Hepatocyte (in vitro differentiated cells): ENCODE data around the gene NUPR1.

Source experiments
- EZH2 ChIP-seq: fragments of 200-600 bp; sonication (generic); IDR thresholded peaks from 2 replicates; pipeline ENCODE4 v1.6.1; 2016; ENCODE audit warnings: antibody characterized with exemption, mild to moderate bottlenecking, borderline replicate concordance
- EZH2phosphoT487 ChIP-seq: fragments of 200-600 bp; sonication (generic); IDR thresholded peaks from one replicate; pipeline ENCODE4 v1.6.1; 2018; ENCODE audit warnings: antibody characterized with exemption, mild to moderate bottlenecking, low read depth, moderate library complexity; ENCODE audit not compliant: unreplicated experiment, severe bottlenecking
- TF ChIP-seq, protein P1 (sequence below): fragments of 200-600 bp; sonication (generic); IDR thresholded peaks from 2 replicates; pipeline ENCODE4 v1.5.1; 2016; ENCODE audit warnings: antibody characterized with exemption, mild to moderate bottlenecking; ENCODE audit not compliant: poor library complexity

DNA sequence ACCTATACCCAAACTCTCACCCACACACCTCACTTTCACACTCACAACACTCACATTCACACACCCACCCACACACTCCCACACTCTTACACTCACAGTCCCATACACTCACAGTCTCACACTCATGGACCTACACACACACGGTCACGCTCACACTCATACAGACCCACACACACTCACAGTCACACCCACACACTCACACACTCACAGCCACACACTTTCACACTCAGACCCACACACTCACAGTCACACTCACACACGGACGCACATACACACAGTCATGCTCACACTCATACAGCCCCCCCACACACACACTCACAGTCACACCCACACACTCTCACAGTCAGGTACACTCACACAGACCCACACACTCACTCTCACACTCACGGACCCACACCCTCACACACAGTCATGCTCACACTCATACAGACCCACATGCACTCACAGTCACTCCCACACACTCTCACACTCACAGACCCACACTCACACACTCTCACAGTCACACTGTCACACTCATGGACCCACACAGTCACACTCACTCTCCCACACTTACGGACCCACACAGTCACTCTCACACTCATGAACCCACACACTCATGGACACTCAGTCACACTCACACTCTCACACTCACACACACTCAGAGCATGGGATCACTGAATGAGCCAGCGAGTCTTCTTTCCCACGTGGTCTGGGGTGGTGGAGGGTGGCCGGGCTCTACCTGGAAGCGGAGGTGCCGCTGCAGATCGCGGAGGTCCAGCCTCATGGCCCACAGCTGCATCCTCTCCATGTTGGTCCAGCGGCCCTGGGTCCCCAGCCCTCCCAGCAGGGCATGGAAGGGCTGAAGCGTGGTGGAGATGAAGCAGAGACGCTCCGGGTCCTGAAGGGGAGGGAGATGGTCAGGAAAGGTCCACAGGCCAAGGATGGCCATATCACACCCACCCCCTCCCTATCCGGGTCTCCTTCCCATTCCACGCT is 37.2 kb downstream of the NUPR1 start:
- TF ChIP-seq, protein P1, sequence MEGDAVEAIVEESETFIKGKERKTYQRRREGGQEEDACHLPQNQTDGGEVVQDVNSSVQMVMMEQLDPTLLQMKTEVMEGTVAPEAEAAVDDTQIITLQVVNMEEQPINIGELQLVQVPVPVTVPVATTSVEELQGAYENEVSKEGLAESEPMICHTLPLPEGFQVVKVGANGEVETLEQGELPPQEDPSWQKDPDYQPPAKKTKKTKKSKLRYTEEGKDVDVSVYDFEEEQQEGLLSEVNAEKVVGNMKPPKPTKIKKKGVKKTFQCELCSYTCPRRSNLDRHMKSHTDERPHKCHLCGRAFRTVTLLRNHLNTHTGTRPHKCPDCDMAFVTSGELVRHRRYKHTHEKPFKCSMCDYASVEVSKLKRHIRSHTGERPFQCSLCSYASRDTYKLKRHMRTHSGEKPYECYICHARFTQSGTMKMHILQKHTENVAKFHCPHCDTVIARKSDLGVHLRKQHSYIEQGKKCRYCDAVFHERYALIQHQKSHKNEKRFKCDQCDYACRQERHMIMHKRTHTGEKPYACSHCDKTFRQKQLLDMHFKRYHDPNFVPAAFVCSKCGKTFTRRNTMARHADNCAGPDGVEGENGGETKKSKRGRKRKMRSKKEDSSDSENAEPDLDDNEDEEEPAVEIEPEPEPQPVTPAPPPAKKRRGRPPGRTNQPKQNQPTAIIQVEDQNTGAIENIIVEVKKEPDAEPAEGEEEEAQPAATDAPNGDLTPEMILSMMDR: no peak
- TF ChIP-seq EZH2phosphoT487 (no peak), EZH2 (no peak)
